Measurements from ENCODE around the gene SVIL.

DNA sequence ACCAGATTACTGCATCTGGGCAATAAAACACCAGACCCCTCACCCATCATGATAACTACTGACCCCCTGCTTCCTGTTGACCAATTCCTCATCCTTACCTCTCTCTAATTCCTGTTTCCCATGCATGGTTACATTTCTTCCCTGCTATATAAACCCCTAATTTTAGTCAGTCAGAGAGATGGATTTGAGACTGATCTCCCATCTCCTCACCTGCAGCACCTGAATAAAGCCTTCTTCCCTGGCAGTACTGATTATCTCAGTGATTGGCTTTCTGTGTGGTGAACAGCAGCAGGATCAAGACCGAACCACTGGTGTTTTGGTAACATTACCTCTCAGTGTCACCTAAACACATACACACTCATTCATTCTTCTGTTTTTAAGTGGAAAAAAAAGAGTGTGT is 41.2 kb upstream of the SVIL start:
- TF ChIP-seq, protein P1, sequence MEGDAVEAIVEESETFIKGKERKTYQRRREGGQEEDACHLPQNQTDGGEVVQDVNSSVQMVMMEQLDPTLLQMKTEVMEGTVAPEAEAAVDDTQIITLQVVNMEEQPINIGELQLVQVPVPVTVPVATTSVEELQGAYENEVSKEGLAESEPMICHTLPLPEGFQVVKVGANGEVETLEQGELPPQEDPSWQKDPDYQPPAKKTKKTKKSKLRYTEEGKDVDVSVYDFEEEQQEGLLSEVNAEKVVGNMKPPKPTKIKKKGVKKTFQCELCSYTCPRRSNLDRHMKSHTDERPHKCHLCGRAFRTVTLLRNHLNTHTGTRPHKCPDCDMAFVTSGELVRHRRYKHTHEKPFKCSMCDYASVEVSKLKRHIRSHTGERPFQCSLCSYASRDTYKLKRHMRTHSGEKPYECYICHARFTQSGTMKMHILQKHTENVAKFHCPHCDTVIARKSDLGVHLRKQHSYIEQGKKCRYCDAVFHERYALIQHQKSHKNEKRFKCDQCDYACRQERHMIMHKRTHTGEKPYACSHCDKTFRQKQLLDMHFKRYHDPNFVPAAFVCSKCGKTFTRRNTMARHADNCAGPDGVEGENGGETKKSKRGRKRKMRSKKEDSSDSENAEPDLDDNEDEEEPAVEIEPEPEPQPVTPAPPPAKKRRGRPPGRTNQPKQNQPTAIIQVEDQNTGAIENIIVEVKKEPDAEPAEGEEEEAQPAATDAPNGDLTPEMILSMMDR (IDR thresholded peaks at IDR 0.05): no peak
- TF ChIP-seq POLR2A (IDR thresholded peaks at IDR 0.05): no peak
- no peak for TF ChIP-seq POLR2AphosphoS5 (IDR thresholded peaks at IDR 0.05)
